Pons (tissue), 1 donor: ENCODE data around the gene EXOSC7.
"Not testable (repeated sequence)": the region's sequence is repeated elsewhere in the genome, so short reads cannot be mapped to it uniquely, and the experiment has no call there.

Source experiments
- DNase-seq: peaks from one replicate; pipeline ENCODE4 v3.0.0-alpha.2; 2016; ENCODE audit warnings: low spot score

Gene EXOSC7

DNA sequence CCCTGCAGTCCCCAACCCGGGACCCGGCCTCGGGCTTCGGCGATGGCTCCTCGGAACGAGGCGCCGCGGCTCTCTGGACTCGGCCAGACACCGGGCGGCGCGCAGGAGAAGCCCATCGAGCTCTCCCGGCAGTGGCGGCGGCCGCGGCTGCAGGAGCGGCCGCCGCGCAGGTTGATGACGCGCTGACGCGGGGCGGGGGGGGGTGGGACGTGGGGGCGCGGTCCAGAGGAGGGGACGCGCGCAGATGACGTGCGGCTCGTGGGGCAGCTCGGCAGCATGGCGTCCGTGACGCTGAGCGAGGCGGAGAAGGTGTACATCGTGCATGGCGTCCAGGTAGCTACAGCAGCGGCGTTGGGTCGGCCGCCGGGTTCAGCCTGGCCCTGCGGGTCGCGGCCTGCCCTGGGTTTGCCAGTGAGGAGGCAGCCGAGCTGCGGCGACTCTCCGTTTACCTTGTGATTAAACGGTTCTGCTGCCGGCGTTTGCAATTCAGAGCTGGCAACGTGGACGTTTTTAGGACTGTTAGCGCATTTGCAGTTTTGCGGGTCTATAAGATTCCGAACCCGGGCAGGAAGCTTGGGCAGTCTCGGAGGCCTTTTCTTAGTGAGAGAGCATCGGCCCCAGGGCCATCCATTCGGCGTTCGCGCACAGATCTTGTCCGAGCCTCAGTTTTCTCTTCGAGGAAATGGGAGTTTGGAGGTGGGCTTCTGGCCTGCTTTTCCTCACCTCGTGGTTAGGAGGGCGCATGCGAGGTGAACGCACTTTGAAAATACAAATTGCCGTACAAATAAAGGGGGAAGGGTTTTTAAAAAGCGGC, at the start of gene EXOSC7, which contains the start of gene ZDHHC3:
TSS of gene EXOSC7 (plus strand) at position 243 of the 814 bp plus-strand sequence. CDS start at position 277, 34 bp downstream.
TSS of gene ZDHHC3 (minus strand) at position 173 of the 814 bp plus-strand sequence. CDS start 16,738 bp downstream, outside the sequence.
- DNase-seq = peak; percentile 75

GRCh38 chr3:44926921-44927320, 49.1 kb upstream of the EXOSC7 start:
- no peak for DNase-seq

DNA sequence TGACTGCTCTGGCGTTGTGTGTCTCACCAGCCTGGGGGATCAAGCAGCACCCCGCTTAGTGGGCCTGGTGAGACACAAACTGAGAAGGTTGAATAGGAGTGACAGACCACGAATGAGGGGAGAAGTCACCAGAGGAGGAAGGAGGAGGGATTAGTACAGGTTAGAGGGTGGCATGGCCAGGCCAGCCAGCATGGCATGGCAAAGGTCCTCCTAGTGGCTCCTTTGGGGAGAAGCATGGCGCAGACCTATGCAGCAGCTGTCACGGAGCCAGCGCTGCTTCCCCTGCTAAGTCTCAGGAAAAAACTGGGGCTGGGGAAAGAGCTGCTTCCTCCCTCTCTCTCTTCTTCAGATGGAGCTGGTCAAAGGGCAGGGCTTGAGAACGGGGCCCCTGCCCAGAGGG, 48.7 kb upstream of the EXOSC7 start:
- DNase-seq = no peak

GRCh38 chr3:44929782-44930181, 46.3 kb upstream of the EXOSC7 start:
- DNase-seq = no peak

GRCh38 chr3:44930911-44931310, 45.1 kb upstream of the EXOSC7 start:
- no peak for DNase-seq

GRCh38 chr3:44931791-44932190, 44.3 kb upstream of the EXOSC7 start:
- DNase-seq = no peak

DNA sequence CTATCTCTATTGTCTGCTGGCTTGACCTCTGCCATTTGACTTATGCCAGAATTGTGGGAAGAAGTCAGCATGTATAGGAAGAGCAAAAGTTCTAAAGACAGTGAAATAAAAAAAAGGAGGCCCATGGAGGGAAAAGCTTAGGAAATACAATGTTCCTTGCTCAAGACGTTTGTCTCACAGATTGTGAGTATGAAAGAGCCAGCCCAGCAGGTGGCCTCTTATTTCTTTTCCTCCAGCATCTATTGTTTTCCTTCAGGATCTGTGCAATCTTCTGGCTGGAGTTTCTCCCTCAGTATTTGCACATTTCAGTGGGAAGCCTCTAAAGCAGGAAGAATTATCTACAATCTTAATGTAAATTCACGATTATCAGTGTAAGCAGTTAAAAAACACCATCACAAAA, 43.8 kb upstream of the EXOSC7 start:
- no peak for DNase-seq

DNA sequence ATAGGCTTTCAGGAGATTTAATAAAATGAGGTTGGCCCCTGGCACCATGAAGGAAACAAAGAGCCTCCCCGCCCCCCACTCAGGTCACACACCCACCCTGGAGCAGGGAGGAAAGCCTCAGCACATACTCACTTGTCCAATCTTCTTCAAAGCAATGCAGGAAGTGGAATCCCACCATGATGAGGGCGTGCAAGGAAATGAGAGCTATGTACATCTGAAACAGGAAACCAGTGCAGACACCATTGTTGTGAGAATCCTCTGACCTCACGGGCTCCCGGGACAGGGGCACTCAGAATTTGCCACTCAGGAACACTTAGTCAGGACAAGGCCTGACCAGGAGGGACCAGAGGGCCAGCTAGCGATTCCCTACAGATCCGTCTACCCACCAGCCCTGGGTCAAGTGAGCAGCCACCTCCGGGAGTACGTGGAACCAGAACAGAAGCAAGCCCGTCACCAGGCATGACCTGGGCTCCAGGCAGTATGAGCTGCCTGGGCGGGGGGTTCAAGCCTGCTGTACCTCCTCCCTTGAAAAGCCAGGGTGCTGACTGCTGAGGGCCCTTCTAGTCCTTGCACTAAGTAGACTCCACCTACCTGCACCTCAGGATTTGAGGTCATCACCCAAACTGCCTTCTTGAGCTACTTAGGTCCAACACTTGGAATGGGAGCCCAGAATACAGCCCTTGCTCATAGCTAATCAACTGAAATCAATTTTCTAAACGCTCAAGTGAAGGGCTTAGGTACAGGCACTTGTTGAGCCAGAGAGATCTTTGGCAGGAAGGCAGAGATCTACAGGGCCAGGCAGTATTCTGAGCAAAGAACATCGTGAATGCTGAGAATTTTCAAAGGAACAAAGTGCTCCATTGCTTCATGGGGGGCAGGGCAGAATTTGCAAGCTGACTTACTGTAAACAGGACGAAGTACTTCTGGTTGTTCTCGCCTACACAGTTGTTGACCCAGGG, 42.8 kb upstream of the EXOSC7 start:
- no peak for DNase-seq

GRCh38 chr3:44939581-44940036, 36.4 kb upstream of the EXOSC7 start:
- DNase-seq = peak; percentile 43

- DNase-seq = no peak
Observed at GRCh38 chr3:44942202-44942921, 33.7 kb upstream of the EXOSC7 start.

DNA sequence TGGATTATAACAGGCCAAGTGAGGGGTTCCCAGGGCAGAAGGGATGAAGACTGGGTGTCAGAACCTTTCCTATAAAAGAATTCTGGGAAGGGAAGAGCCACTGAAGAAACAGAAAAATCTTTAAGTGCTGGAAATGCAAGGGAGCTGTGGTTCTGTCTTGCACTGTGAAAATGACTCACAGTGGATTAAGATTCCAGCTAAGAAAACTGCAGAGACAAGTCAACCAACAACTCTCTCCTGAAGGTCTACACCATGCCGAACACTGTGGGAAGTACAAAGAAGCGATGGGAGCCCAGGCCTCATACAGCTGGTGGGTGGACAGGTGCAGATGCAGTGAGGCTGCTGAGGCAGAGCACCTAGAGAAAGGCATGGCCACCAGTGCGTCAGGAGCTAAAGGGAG, 27.8 kb upstream of the EXOSC7 start:
- no peak for DNase-seq

DNA sequence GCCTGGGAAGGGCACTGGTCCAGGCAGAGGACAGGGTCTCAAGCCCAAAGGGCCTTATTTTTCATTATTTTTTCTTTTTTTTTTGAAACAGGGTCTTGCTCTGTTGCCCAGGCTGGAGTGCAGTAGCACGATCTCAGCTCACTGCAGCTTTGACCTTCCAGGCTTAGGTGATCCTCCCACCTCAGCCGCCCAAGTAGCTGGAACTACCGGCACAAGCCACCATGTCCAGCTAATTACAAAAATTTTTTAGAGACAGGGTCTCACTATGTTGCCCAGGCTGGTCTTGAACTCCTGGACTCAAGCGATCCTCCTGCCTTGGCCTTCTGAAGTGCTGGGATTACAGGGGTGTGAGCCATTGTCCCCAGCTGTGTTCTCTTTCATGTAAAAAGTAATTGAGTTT, 26.3 kb upstream of the EXOSC7 start:
- not testable (repeated sequence) for DNase-seq

GRCh38 chr3:44950275-44950734, 25.7 kb upstream of the EXOSC7 start:
- no peak for DNase-seq

DNA sequence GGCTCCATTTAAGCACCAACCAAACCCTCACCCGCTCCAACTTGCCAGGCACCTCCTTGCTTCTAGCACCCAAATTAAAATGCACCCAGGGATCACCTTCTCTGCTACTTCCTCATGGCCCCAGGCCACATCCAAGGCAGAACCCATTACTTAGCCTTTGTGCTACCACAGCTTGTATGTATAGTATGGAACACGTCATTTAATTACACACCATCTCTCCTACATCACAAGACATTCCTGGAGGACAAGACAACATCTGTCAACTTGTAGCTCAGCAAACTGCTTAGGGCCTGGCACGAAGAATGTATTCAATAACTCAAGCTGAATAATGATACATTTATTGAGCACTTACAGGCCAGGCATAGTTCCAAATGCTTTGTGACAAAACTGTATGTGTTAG, 23.4 kb upstream of the EXOSC7 start:
- DNase-seq = no peak

- no peak for DNase-seq
Observed at GRCh38 chr3:44954304-44954703, 21.7 kb upstream of the EXOSC7 start.

DNA sequence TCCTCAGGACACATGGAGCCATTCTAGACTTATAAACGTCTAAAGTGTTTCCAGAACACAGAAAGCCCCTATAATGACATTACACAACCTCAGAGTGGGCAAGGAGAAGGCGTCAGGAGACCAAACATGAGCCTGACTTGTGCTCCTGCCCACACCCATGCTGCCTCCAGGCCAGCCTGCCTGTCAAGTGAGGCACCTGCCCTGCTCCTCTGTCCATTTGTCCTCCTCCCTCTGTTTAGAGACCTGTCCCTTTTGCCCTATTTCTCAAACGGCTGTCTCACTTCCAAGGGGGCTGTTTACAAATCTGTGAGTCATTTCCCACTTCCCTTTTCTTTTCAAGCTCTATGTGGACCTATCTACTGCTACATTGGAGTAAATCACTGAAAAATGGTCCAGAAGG, 21.1 kb upstream of the EXOSC7 start:
- peak; percentile 37 for DNase-seq

GRCh38 chr3:44955917-44956316, 20.1 kb upstream of the EXOSC7 start:
- no peak for DNase-seq

DNA sequence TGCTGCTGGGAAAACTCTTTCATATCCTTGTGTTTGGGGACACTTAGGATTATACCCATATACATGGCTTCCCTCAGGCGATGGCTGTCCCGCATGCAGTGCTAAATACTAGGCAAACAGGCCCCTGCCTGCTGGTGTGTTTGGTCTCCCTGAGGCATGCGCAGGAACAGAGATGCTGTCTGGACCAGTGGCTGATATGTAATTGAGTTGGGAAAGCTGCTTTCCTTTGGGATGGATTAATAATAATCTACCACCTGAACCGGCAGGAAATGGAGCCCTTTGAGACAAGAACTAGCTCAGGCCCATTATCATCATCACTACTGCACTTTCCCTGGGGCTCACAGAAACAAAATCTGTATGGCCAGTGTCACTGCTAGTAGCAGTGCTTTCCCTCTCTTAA, 18.1 kb upstream of the EXOSC7 start:
- DNase-seq = no peak

DNA sequence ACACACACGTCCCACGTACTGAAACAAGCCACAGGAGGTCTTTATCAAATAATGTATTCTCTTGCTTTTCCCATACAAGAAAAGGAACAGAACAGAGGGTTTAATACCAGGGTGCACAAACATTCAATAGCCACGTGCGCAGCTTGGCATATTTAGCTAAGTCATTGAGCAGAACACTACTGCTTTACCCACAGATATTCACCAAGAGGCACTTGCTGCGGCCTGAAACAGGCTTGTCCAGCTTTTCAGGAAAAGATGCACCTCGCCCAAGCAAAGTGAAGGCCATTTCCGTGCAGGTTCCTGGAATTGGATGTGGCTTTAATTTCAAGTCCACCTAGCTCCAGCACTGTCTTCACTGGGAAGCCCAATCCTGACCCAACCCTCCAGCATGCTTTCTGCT, 17.7 kb upstream of the EXOSC7 start:
- no peak for DNase-seq

DNA sequence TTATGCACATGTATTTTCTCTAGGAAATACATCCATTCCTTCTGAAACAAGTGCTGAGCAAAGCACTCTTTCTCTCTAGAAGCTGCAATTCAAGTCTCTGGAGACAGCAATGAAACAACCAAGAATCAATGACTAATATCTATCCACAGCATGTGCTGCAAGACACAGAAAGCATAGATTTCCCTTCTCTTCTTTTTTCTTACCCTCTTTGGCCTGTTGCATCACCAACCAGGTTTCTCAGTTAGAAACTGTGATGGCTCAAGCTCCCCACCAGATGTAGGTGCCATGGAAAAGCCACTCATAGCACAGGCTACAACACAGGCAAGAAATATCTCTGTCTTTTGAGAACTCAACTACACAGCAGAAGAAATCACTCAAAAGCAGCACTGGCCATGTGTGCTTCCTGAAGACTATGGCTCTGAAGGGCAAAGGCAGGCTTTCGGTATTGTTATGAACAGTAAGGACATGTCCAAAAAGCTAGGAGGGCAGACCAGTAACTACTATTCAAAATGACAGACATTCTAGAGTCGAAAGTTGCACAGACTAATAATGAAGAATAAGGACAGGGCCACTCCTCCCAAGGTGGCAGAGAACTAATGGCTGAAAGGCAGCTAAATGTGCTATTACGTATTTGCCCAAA, 15.5 kb upstream of the EXOSC7 start:
- no peak for DNase-seq

DNA sequence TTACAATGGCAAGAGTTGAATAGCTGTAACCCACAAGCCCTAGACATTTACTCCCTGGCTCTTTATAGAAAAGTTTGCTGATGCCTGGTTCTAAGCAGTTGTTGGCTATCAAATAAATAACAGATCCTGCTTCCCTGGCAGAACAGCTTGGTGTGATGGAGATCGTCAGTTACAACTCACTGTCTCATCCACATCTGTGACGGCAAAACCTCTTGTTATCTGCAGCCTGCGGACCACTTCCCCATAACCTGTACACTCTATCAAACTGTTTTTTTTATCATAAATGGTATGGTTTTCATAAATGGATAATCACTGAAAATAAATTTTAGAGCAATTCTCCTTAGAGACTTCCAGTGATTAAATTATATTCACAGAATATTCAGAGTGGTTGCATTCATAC, 14.2 kb upstream of the EXOSC7 start:
- no peak for DNase-seq
